Ureter (tissue), 1 donor: ENCODE measurements around the gene ARHGAP6. TPM values are rescaled to one million over a fixed set of nuclear protein-coding genes. Genes with fewer than 3 reads are reported as not detected.
"Not testable (repeated sequence)": the region's sequence is repeated elsewhere in the genome, so short reads cannot be mapped to it uniquely, and the experiment has no call there.

Source experiments
- DNase-seq: peaks from one replicate; pipeline ENCODE4 v3.0.0-alpha.2; 2020; ENCODE audit warnings: low spot score
- total RNA-seq: library from RNA; stranded (reverse); gene quantifications from one replicate; pipeline ENCODE4 v1.2.4, GENCODE V29; 2023
- donor health status: DM: yes; HTN: yes; CAD: no.

The ARHGAP6 gene
- total RNA-seq, 1 donor from 2014 or later, result 29.6 TPM

DNA sequence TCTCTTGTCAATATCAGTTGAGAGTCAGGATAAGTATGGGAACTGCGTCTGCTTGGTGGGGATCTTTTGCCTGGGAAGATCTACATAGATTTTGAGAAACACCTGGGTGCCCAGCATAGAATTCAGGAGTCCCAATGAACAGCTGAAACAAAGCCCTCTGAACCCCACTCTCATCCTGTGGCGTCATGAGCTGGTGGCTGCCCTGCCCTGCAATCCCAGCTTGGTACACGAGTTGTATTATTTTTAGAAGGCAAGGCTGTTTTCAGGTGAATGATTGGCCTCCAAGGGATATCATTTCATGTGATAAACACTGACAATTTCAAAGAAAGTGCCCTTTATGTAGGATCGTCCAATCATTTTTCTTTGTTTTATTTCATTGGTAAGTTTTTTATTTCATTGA lies 493.8 kb downstream of the ARHGAP6 start:
- no peak for DNase-seq

DNA sequence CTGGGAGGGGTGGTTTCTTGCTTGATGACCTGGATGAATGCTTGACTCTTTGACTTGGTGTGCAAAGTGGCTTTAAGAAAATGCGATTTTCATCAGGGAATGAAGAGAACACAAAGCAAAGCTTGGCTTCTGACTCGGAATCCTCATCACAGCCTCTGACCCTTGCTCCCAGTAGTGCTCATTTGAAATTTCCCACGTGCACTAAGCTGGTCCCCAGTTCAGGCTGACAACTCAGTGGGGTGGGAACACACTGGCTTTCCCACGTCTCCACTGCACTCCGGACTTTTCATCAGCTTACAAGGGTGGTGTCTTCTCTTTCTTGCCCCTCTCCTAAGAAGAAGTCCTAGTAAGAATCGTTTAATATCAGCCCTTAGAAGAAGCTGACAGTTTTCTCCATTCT lies 501.3 kb downstream of the ARHGAP6 start:
- DNase-seq, result no peak

DNA sequence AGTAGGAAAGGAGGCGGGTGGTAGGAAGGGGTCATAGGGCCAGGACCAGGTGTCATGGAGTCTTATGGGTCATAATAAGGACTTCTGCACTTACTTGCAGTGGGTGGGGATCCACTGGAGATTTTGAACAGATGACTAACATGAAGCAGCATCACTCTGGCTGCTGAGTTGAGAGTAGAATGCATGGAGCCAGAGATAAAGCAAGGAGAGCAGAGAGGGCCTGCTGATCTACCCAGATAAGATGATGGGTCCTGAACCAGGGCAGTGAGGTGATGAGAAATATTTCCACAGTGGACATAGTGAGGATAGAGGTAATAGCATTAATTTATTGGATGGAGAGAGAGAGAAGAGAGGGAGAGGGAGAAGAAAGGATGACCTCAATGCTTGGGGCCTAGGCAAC lies 506.6 kb downstream of the ARHGAP6 start:
- DNase-seq, result no peak

DNA sequence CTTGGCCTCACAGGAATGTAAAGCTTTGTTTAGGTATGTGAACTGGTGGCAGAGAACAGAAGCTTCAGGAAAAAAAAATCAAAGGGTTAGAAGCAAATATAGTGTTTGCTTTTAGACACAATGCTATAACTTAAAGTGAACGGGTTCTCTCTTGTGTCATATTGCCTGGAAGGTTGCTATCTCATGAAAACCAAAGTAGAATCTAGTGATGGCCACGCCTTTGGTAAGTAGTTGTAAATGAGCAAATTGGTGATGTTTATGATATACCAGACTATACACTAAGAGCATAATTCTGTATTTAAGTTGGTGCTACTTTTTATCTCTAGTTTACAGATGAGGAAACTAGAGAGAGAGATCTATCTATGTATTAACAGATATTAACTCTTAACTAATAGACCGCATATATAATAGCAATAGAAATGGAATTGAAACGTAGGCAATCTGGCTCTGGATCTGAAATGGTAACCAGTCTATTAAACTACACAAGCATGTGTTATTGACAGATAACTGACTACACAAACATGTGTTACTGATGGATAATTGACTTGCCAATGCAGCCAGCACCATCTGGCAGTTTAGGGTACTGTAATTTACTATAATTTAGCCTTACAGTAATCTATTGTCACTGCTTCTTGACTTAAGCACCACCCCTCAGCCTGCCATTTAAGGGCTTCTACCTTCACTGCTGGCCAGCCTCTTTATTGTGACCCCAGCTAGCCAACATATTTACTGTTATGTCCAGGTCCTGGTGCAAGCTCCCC lies 513.7 kb downstream of the ARHGAP6 start:
- DNase-seq, result no peak

DNA sequence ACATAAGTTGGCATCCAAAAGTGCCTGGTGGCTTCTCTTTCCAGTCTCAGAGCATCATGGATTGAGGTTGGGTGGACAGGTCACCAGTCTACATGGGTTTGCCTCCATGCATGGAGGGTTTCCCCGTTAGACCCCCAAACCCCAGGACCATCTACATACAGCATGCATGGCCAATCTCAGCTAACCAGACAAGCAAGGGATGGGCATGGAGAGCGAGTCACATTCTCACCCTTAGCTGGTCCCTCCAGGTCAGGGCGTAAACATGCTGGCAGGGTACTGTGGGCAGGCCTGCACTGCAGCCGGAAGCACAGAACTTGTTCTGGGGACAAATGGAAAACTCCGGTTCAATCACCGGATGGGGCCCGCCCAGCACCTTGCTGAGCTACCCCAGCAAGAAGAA lies 517.3 kb downstream of the ARHGAP6 start:
- no peak for DNase-seq

DNA sequence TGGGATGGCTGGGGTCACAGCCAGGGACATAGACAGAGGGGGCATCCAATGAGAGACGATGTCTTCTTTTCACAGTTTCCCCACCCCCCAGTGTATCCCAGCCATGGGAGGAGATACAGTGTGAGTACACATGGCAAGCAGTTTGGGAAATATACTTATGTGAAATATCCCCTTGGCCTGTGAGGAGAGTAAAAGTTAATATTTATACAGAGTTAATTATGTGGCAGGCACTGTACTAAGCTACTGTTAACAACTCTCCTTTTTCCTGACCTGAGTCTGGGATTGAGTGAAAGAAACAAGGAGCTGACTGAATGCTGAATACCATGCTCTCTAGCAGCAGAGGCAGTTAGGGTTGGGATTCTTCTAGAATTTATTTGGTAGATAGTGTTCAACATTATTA lies 519.3 kb downstream of the ARHGAP6 start:
- no peak for DNase-seq

DNA sequence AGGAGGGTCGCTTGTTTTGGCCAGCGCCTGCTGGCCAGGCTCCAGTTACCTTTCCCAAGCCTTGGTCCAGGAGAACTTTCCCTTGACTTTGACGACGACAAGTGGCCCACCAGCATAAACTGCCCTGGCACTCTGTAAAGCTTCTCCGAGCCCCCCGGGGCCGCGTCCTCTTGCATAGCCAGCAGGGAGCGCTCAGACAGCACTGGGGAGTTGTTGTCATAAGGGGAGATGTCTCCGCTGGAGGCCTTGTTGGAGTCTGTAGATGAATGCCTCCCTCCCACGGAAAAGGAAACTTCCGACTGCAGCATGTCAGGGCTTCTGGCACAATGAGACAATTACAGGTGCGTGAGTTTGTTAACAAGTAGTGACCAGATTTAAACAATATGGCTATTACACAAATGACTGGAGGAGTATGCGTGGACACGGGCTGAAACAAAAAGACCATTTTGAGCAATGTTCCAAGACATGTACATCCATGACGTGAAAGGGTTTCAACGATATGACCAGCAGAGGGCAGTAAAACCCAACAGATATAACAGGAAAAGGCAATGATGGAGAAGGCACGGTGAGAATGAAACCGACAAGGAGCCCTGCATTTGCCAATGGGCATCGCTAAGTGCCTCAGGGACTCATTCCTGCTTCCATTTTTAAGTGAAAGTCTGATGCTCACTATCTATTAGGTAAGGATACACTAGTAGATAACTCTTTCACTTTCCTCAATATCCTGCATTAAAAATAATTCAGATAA lies 521.6 kb downstream of the ARHGAP6 start:
- DNase-seq, result peak; percentile 75

DNA sequence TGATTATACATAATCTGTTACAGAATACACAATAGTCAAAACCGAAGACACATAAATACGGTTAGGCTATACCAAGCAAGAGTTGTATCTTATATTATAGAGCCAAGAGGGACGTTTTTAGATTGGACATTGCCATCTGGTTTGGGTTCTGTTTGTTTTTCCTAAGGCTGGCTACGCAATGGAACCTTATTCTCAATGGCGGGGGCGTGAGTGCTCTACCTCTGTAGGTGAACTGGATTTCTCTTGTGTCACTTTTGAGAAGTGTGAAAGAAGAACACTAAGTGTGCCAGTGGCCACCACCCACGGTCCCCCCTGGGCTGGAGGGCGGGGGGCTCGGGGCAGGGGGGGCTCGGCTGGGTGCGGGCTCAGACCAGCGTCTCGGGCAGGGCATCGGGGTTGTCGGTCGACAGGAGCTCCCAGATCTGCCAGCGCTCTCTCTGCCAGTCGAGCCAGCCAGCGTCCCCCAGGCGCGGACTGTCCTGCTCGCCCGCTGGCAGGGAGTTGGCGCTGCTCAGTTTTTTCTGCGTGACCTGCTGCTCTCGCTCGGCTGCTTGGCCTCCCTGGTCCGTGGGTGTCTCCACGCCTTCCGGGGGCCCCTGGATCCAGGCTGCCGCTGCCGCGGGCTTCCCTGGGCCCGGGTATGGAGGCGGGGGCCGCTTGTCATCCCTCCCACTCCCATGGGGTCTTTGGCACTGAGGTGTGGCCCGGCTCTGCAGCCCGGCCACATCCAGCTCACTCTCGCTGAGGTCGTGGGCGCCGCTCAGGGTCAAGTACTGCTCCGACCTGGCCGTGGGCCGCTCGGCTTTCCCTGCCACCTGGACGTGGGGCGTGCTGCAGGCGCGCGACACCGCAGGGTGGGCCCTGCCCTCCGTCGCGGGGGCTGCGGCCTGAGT lies 527.0 kb downstream of the ARHGAP6 start:
- no peak for DNase-seq

DNA sequence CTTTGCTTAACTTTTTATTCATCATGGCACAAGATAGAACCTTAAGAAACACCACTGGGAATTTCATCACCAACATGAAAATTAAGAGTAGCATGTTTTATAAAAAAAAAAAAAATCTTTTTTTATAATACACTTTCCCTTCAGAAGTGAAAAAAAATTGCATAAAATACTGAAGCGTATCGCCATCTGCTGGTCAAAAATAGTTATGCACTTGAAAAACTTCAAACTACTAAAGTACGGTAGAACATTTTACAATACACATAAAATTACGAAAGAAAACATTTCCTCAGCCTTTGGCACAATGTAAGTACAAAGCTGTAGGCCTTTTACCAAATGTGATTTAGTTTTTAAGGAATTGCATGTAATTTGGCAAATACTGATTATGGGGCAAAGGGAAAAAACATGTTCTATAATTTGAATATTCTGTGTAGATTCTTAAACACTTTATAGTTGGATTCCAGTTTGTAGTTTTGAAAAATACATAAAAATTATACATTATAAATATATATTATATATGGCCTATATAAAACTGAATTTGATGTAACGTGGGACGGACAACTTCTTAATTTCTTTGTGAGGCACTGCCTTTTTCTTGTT lies 528.1 kb downstream of the ARHGAP6 start:
- DNase-seq, result no peak

DNA sequence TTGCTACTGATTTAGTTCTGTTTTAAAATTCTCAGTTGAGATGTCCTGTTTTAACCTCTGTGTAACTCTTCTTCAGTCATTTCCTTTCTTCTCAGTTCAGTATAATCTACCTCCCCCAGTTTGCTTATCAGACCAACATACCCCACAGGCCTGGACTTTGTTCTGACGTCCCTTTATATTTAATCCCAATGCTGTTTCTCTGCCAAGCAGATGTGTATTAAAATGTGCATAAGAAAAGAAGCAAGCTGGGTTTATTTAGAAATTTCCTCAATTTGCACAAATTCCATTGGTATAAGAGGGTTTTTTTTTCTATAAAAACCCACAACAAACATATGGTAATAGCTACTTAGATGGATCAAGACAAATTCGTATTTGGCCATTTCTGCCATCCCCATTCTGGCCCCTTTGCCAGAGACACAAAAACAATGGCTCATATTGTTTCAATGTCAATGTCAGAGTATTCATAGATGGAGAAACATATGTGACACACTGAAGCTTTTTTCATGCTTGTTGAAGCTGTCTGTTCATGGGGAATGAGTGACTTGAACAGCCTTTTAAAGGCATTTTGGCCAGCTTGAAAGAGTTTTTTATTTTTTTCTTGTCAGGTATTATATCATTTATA lies 530.0 kb downstream of the ARHGAP6 start:
- no peak for DNase-seq

DNA sequence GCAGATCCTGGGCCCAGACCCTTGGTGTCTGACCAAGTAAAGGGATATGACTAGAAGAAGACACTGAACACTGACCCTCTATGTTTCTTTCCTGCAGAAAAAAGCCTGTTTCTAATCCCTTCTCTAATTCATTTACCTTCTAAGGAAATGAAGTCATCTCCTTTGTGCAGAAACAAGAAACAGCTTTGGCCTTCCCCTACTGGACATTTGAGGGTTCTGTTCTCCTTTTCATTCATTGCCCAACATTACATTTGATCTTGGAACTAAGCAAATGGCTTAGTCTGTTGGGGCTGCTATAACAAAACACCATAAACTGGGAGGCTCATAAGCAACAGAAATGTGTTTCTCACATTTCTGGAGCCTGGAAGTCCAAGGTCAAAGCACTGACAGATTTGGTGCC lies 534.6 kb downstream of the ARHGAP6 start:
- DNase-seq, result no peak

DNA sequence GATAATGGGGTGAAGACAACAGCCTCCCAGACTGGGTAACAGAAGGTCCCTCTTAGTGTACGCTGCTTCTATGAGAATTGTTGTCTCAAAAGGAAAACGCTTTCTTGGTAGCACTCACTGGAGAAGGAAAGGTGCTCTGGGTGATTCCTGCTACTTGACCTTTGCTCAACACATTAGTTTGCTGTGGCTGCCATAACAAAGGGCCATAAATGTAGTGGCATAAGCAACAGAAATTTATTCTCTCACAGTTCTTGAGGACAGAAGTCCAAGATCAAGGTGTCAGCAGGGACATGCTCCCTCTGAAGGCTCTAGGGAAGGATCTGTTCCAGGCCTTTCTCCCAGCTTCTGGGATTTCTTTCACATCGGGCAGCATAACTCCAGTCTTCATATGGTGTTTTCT lies 535.6 kb downstream of the ARHGAP6 start:
- DNase-seq, result no peak

DNA sequence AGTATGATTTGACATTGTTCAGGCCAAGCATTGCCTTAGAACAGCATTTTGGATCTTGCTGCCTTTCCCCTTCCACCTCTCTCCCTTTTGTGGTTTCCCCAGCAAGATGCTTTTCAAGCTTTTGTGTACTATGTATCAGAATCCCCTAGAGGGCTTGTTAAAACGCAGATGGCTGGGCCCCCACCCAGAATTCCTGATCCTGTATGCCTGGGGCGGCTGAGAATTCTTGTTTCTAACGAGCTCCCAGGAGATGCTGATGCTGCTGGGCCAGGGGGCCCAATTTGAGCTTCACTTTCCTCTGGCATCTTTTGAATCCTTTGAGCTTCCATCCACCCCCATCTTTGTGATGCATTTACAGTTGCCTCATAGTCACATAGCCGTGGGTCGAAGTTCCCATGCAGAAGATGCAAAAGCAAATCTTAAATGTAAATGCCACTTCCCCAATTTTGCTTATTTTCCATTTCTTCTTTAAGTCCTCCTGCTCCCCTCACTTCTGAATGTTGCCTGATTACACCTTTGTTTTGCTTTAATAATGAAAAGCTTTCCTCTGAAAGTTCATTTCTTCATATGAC lies 536.1 kb downstream of the ARHGAP6 start:
- DNase-seq, result no peak

DNA sequence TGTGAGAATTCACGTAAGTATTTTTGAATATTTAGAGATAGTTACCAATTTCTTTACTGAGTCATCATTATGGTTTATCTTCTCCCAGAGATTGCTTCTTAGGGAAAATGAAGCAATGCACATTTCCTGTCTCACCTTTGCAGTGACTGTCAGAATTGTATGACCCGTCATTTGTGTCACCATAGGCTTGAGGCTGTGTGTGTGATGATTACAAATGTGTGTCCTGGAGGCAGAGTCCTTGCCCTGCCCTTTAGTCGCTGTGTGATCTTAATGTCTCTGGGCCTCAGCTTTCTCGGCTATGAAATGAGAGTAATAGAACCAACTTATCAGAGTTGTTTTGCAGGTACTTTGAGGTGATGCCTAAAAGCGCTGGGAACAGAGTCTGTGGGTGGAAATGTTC lies 540.7 kb downstream of the ARHGAP6 start:
- no peak for DNase-seq

DNA sequence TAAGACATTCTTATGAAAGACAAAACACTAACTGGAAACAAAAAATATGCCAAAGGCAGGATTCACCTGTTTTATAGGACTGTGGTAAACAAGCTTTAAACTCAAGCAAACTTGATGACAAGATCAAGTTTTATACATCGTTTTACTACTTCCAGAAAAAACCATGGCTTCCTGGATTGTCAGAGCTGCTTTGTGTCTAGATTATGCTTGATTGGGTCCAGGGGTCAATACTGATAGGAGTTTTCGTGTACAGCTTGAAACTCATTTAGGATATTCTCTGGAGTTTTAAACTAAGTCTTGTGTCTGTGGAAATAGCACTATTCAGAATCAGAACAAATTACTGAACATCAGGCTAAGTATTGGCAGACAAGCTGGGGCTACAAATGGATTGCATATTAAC lies 541.6 kb downstream of the ARHGAP6 start:
- DNase-seq, result no peak

DNA sequence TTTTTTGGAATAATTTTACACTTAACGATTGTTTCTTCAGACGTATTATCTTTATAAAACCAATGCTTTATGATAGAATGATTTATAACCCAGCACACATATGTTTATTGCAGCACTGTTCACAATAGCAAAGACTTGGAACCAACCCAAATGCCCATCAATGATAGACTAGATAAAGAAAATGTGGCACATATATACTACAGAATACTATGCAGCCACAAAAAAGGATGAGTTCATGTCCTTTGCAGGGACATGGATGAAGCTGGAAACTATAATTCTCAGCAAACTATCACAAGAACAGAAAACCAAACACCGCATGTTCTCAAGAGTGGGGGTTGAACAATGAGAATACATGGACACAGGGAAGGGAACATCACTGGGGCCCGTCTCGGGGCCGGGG lies 542.6 kb downstream of the ARHGAP6 start:
- DNase-seq, result not testable (repeated sequence)

DNA sequence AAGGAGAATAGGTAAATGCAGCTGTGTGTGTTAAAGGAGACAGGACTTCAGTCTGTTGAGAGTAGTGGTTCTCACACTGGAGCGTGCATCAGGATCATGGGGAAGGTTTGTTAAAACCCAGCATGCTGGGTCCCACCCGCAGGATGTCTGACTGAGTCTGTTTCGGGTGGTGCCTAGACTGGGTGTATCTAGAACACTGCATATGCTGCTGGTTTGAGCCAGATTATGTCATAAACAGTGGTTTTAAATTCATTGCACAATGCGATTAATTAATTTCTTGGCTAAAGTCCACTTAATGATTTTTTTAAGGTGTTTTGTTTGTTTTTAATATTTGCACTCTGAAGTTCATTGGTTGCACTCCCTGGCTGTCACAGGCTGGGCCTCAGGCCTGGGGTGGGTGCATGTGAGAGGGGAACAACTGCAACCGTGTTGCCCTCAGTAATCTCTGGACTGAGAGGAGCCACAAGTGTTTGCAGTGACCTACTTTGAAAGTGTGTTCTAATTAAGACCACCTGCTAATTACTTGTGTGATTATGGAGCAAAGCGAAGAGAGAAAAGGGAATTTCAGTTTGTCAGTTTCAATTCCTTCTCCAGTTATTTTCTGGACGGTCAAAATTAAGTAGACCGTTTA lies 546.3 kb downstream of the ARHGAP6 start:
- DNase-seq, result no peak

DNA sequence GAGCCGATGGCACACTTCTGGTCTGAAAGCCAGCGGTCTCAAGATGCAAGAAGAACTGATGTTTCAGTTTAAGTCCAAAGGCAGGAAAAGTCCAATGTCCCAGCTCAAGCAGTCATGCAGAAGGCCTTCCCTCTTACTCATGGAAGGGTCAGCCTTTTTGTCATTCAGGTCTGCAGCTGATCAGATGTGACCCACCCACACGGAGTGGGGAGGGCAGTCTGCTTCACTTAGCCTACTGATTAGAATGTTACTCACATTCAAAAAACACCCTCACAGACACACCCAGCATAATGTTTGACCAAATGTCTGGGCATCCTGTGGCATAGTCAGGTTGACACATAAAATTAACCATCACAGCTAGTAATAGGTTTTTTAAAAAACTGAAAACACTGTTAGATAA lies 548.0 kb downstream of the ARHGAP6 start:
- DNase-seq, result no peak

DNA sequence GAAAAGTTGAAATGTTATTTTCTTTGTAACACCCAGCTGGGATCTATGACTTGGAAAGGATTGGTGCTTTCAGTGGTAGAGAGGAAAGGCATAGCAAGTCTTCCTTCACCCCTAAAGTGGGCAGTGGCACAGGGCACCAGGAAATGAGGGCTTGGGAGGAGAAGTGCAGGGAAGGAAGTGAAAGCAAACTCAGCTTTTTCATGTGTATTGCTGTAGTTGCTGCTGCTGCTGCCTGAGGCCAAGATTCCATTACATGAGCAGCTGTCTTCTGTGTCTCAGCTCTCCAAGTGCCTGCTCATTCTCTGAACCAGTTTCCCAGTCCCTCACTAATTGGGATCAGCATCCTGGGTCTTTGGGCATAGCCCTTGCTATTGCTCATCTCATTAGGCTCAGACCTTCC lies 552.0 kb downstream of the ARHGAP6 start:
- no peak for DNase-seq

DNA sequence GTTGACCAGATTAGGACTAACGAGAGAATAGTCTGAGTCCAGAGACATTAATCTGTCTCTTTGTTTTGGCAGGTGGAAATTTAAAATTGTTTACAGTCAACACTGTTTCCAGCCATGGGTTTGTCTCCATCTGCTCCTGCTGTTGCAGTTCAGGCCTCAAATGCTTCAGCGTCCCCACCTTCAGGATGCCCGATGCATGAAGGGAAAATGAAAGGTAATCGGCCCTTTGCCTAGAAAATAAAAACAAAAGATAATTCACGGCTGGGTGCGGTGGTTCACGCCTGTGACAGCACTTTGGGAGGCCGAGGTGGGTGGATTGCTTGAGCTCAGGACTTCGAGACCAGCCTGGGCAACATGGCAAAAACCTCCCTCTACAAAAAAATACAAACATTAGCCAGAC lies 553.8 kb downstream of the ARHGAP6 start:
- DNase-seq, result no peak
